GM23338 (cell line): Measurements from ENCODE around the gene KIFC3.

Experiments used
- CREB1 ChIP-seq: fragments of 250-450 bp; sonication (Bioruptor Pico); IDR thresholded peaks from 2 replicates; pipeline ENCODE4 v1.5.0; 2020; ENCODE audit warnings: low read depth, mild to moderate bottlenecking, moderate library complexity
- EZH2 ChIP-seq: fragments of 200-600 bp; sonication (generic); IDR thresholded peaks from one replicate; pipeline ENCODE4 v1.8.0; 2017; ENCODE audit warnings: antibody characterized with exemption, mild to moderate bottlenecking, low read depth; ENCODE audit not compliant: unreplicated experiment
- NANOG ChIP-seq: IDR thresholded peaks from 2 replicates; pipeline ENCODE4 v1.6.1; 2016; ENCODE audit warnings: antibody characterized with exemption, borderline replicate concordance
- POLR2AphosphoS5 ChIP-seq: IDR thresholded peaks from 2 replicates; pipeline ENCODE4 v1.6.1; 2016; ENCODE audit warnings: antibody characterized with exemption, low read depth
- TF ChIP-seq, protein P1 (sequence below), 2 experiments: fragments of 200-600 bp in 1 of 2; sonication (generic) in 1 of 2; conservative IDR thresholded peaks; 2 replicates each; pipeline versions ENCODE4 v1.5.1 to v1.6.1; 2016 to 2017; ENCODE audit warnings: antibody characterized with exemption in 2 of 2, low read depth in 2 of 2, mild to moderate bottlenecking in 2 of 2, moderate library complexity in 1 of 2
- TF ChIP-seq, protein P2 (sequence below): IDR thresholded peaks from 2 replicates; pipeline ENCODE4 v1.6.1; 2016; ENCODE audit warnings: antibody characterized with exemption

DNA sequence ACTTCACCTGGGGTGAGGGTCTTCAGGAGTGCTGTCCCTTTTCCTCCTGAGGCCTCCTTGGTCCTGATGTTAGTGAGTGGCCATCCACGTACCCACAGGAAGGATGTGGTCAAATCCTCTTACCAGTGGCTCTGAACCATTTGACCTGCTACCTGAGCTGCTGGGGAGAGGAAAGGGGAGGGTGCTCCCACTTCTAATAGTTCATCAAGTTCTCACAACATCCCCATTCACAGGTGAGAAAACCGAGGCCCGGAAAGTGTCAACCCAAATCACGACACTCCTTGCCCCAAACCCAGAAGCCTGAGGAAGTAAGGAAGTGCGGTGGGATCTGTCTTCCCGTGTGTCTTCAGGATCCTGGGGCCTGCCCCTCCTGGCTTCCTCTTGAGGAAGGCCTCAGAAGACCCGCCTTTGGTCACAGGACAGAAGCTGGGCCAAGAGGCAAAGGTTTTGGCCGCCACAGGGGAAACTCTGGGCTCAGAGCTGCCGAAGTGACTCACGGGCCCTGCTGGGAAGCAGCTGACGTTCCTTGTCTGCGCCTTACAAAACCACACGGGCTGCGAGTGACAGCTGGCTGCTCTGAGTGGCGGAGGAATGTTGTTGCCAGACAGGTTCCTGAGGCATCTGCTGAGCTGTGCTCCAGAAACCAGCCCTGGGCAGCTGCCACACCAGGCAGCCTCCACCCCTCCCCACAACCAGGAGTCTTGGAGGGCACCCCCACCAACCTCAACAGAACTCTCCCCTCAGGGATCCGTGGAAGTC lies 13.9 kb upstream of the KIFC3 start:
- TF ChIP-seq, protein P1, sequence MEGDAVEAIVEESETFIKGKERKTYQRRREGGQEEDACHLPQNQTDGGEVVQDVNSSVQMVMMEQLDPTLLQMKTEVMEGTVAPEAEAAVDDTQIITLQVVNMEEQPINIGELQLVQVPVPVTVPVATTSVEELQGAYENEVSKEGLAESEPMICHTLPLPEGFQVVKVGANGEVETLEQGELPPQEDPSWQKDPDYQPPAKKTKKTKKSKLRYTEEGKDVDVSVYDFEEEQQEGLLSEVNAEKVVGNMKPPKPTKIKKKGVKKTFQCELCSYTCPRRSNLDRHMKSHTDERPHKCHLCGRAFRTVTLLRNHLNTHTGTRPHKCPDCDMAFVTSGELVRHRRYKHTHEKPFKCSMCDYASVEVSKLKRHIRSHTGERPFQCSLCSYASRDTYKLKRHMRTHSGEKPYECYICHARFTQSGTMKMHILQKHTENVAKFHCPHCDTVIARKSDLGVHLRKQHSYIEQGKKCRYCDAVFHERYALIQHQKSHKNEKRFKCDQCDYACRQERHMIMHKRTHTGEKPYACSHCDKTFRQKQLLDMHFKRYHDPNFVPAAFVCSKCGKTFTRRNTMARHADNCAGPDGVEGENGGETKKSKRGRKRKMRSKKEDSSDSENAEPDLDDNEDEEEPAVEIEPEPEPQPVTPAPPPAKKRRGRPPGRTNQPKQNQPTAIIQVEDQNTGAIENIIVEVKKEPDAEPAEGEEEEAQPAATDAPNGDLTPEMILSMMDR (conservative IDR thresholded peaks at IDR 0.05; ENCODE audit: low read depth in 2 of 2) = no peak
- TF ChIP-seq POLR2AphosphoS5 = no peak
- no peak for TF ChIP-seq NANOG
- no peak for TF ChIP-seq CREB1 (CRISPR knock-in tag)
- TF ChIP-seq EZH2 = no peak
- TF ChIP-seq, protein P2, sequence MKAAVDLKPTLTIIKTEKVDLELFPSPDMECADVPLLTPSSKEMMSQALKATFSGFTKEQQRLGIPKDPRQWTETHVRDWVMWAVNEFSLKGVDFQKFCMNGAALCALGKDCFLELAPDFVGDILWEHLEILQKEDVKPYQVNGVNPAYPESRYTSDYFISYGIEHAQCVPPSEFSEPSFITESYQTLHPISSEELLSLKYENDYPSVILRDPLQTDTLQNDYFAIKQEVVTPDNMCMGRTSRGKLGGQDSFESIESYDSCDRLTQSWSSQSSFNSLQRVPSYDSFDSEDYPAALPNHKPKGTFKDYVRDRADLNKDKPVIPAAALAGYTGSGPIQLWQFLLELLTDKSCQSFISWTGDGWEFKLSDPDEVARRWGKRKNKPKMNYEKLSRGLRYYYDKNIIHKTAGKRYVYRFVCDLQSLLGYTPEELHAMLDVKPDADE = no peak
